Nephron (organoid): ENCODE data around the gene DCLK1.

ENCODE experiments used
- H3K27ac Mint-ChIP-seq, 3 experiments: 2 replicates each; pipeline ENCODE4 v1.8.0; 2020; ENCODE audit warnings: mixed read lengths in 3 of 3, mild to moderate bottlenecking in 2 of 3, moderate library complexity in 1 of 3
- H3K27me3 Mint-ChIP-seq: 2 replicates; pipeline ENCODE4 v1.8.0; 2021; ENCODE audit warnings: low read depth, mild to moderate bottlenecking, moderate library complexity, mixed read lengths
- H3K36me3 Mint-ChIP-seq: 2 replicates; pipeline ENCODE4 v1.8.0; 2020; ENCODE audit warnings: low read depth, mixed read lengths
- H3K4me1 Mint-ChIP-seq: 2 replicates; pipeline ENCODE4 v1.8.0; 2020; ENCODE audit warnings: mixed read lengths
- H3K4me3 Mint-ChIP-seq, 3 experiments: 2 replicates each; pipeline ENCODE4 v1.8.0; 2020; ENCODE audit warnings: mild to moderate bottlenecking in 3 of 3, mixed read lengths in 3 of 3, moderate library complexity in 2 of 3
- H3K9me3 Mint-ChIP-seq: 2 replicates; pipeline ENCODE4 v1.8.0; 2020; ENCODE audit warnings: mixed read lengths
- TF ChIP-seq, protein P1 (sequence below), 3 experiments: fragments of 200-600 bp; sonication (generic); IDR thresholded peaks; one replicate each; pipeline ENCODE4 v1.5.0; 2021; ENCODE audit warnings: antibody characterized with exemption in 3 of 3; ENCODE audit not compliant: unreplicated experiment in 3 of 3

The DCLK1 gene

DNA sequence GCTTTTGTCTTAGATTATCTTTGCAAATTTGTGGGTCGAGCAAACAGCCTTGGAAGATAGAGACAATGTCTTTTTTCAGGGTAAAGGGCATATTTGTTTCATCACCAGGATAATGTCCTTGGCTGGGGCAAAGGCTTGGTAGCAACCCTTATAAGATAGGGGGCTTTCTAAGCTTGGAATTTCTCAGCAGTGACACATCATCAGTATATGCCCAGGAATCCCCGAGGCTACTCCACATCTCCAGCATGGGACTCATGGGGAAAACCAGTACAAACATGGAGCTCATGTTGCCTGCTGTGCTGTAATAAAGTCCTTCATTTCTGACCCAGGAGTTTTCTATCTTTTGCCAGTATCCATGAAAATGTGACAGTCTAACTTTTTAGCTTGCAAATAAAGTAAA is 77.1 kb downstream of the DCLK1 start:
- Mint-ChIP-seq H3K4me3 (no peak overlapping the region), H3K36me3 (no peaks in the 10 kb centered on the region), H3K9me3 (no peaks in the 10 kb centered on the region), H3K27me3 (no peaks in the 10 kb centered on the region), H3K4me1 (peaks cover 71% of the 10 kb centered on the region), H3K27ac (peak overlapping the region; percentile 56 to 93 (median 91))
- TF ChIP-seq, protein P1, sequence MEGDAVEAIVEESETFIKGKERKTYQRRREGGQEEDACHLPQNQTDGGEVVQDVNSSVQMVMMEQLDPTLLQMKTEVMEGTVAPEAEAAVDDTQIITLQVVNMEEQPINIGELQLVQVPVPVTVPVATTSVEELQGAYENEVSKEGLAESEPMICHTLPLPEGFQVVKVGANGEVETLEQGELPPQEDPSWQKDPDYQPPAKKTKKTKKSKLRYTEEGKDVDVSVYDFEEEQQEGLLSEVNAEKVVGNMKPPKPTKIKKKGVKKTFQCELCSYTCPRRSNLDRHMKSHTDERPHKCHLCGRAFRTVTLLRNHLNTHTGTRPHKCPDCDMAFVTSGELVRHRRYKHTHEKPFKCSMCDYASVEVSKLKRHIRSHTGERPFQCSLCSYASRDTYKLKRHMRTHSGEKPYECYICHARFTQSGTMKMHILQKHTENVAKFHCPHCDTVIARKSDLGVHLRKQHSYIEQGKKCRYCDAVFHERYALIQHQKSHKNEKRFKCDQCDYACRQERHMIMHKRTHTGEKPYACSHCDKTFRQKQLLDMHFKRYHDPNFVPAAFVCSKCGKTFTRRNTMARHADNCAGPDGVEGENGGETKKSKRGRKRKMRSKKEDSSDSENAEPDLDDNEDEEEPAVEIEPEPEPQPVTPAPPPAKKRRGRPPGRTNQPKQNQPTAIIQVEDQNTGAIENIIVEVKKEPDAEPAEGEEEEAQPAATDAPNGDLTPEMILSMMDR (IDR thresholded peaks at IDR 0.05; ENCODE audit: unreplicated experiment in 3 of 3) = no peak

DNA sequence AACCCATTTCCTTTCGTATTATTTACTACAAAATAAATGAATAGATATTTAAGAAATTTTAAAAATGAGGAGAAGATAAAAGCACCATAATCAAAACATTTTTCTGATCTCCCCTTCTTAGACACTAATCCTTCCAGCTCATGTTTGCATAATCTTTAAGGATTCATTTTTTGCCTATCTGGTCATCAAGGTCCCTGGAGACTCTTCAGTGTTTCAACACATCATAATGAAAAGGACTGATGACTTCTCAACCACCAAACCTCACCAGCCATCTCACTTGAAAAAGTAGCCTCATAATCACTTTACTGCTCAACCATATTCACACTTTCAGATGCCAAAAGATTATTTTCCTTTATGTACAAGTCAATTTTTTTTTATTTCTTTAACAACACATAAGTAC is 80.1 kb downstream of the DCLK1 start:
- TF ChIP-seq, protein P1 (IDR thresholded peaks at IDR 0.05; ENCODE audit: unreplicated experiment in 3 of 3) = no peak
- H3K36me3 Mint-ChIP-seq = no peaks in the 10 kb centered on the region
- H3K4me3 Mint-ChIP-seq = no peak overlapping the region
- no peaks in the 10 kb centered on the region for H3K9me3 Mint-ChIP-seq
- no peaks in the 10 kb centered on the region for H3K27me3 Mint-ChIP-seq
- peaks cover 73% of the 10 kb centered on the region for H3K4me1 Mint-ChIP-seq
- peak overlapping the region in 1 of 3 experiments; percentile 91 for H3K27ac Mint-ChIP-seq

DNA sequence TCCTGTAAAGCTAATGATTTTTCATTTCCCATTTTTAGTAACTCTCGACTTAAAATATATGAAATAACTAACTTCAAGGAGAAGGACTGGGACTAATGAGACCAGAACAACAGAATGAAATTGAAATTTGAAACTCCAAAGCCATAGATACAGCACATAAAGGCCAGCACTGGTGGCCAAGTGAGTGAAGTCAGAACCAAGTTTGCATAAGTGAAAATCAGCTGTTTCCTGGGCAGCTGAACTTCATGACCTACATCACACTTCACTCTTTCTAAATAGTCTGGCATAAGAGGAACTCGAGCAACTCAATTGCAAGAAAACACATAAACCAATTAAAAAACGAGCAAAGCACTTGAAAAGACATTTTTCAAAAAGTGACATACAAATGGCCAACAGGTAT is 84.5 kb downstream of the DCLK1 start:
- Mint-ChIP-seq H3K4me3 (no peak overlapping the region), H3K27ac (peak overlapping the region in 2 of 3 experiments; percentile 57 to 73), H3K4me1 (peaks cover 50% of the 10 kb centered on the region), H3K36me3 (no peaks in the 10 kb centered on the region), H3K27me3 (no peaks in the 10 kb centered on the region), H3K9me3 (no peaks in the 10 kb centered on the region)
- TF ChIP-seq, protein P1 (IDR thresholded peaks at IDR 0.05; ENCODE audit: unreplicated experiment in 3 of 3) = no peak

DNA sequence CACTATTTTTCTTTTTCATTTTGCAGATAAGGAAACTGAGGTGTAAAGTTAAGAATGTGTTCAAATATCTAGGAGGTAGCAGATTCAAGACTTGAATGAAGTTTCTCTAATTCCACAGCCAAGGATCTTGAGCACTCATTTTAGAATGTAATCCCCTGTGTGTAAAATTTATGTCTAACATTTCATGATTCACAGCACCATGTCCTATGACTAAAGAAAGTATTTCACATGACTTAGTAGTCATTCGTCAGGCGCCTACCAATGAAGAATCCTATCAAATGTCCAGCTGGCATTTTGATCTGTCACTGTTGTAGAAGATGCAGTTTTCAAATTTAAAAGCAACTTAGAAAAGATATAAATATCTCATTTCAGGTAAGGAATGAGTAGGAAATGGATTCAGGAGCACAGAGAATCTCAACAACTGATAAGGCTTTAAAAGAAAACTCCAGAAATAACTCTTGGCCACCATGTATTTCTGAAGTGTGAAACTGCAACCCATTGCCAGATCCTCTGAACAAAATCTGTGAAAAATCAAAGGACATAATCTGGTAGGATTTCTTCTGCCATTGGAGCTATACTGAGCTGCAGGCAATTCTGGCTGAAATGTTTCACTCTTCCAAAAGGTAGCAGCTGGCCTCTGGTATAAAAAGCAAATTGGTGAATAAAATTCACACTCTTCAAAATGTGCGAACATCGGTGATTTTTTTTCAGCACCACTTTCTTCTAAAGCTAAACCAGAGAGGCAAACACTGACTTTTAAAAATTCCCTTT is 92.2 kb downstream of the DCLK1 start:
- TF ChIP-seq, protein P1 (IDR thresholded peaks at IDR 0.05; ENCODE audit: unreplicated experiment in 3 of 3) = no peak
- no peaks in the 10 kb centered on the region for H3K27me3 Mint-ChIP-seq
- no peak overlapping the region for H3K4me3 Mint-ChIP-seq
- H3K9me3 Mint-ChIP-seq = no peaks in the 10 kb centered on the region
- H3K4me1 Mint-ChIP-seq = peaks cover 22% of the 10 kb centered on the region
- H3K27ac Mint-ChIP-seq = no peak overlapping the region
- no peaks in the 10 kb centered on the region for H3K36me3 Mint-ChIP-seq

DNA sequence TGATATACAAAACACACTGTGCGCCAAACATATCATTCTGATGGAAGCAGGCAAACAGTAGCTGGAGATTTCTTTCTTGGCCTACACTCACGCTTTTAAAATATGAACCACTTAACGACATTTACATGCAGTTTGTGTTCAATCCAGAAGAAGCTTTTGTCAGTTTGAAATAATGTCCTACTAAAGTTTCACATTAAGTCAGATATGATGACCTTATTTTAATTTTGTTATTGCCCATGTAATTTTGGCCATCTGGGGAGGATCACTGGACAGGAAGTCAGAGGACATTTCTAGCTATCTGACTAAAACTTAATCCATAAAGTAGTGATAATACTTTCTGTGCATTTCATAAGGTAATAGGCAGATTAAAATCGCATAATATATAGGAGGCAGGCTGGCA is 98.1 kb downstream of the DCLK1 start:
- Mint-ChIP-seq H3K4me3 (no peak overlapping the region), H3K9me3 (no peaks in the 10 kb centered on the region), H3K36me3 (no peaks in the 10 kb centered on the region), H3K27ac (peak overlapping the region in 2 of 3 experiments; percentile 43 to 46), H3K27me3 (no peaks in the 10 kb centered on the region), H3K4me1 (peaks cover 44% of the 10 kb centered on the region)
- TF ChIP-seq, protein P1 (IDR thresholded peaks at IDR 0.05; ENCODE audit: unreplicated experiment in 3 of 3) = no peak

DNA sequence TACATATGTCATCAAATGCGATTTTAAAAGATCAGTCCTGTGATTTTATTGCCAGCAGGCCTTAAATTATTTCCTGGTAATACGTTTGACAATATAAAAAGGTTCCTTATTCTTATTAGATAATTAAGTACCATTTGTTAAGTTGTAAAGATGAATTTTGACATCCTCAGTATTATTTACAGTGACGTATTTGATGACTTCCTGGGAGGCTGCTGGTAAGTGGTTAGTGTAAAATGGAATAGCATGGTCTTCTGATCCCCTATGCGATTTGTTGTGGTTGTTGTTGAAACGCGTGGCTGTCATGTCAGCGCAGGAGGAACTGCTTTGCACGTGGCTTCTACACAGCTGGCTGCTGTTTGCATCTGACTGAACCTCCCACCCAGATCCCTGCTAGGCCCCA is 99.7 kb downstream of the DCLK1 start:
- no peaks in the 10 kb centered on the region for H3K36me3 Mint-ChIP-seq
- H3K4me1 Mint-ChIP-seq = peaks cover 44% of the 10 kb centered on the region
- no peaks in the 10 kb centered on the region for H3K9me3 Mint-ChIP-seq
- H3K27ac Mint-ChIP-seq = peak overlapping the region in 2 of 3 experiments; percentile 35 to 83
- no peak overlapping the region for H3K4me3 Mint-ChIP-seq
- TF ChIP-seq, protein P1 (IDR thresholded peaks at IDR 0.05; ENCODE audit: unreplicated experiment in 3 of 3) = no peak
- H3K27me3 Mint-ChIP-seq = no peaks in the 10 kb centered on the region
